Breast epithelium (tissue), 3 donors: ENCODE measurements around the gene SUN3.
"Not testable (repeated sequence)": the region's sequence is repeated elsewhere in the genome, so short reads cannot be mapped to it uniquely, and the experiment has no call there.

Experiments used
- POLR2A ChIP-seq: fragments of 450-650 bp; IDR thresholded peaks from one replicate; pipeline ENCODE4 v1.6.1; 2016; ENCODE audit warnings: antibody characterized with exemption, mild to moderate bottlenecking, moderate library complexity
- POLR2AphosphoS5 ChIP-seq, 3 donors: sonication (generic); formaldehyde crosslinking; IDR thresholded peaks; one replicate each; pipeline ENCODE4 v1.6.1; 2017; ENCODE audit warnings: antibody characterized with exemption in 3 of 3
- TF ChIP-seq, protein P1 (sequence below), 3 donors: fragments of 450-650 bp; IDR thresholded peaks; one replicate each; pipeline ENCODE4 v1.5.1; 2016 to 2017; ENCODE audit warnings: antibody characterized with exemption in 3 of 3, mild to moderate bottlenecking in 3 of 3, moderate library complexity in 3 of 3

GRCh38 chr7:47942651-47943050 lies 86.3 kb downstream of the SUN3 start:
- TF ChIP-seq, protein P1, sequence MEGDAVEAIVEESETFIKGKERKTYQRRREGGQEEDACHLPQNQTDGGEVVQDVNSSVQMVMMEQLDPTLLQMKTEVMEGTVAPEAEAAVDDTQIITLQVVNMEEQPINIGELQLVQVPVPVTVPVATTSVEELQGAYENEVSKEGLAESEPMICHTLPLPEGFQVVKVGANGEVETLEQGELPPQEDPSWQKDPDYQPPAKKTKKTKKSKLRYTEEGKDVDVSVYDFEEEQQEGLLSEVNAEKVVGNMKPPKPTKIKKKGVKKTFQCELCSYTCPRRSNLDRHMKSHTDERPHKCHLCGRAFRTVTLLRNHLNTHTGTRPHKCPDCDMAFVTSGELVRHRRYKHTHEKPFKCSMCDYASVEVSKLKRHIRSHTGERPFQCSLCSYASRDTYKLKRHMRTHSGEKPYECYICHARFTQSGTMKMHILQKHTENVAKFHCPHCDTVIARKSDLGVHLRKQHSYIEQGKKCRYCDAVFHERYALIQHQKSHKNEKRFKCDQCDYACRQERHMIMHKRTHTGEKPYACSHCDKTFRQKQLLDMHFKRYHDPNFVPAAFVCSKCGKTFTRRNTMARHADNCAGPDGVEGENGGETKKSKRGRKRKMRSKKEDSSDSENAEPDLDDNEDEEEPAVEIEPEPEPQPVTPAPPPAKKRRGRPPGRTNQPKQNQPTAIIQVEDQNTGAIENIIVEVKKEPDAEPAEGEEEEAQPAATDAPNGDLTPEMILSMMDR (IDR thresholded peaks at IDR 0.05): not testable (repeated sequence)
- TF ChIP-seq POLR2A; POLR2AphosphoS5 (IDR thresholded peaks at IDR 0.05): not testable (repeated sequence)
